Measurements from ENCODE around the gene TNFSF10. TPM values are rescaled to one million over a fixed set of nuclear protein-coding genes. Genes with fewer than 3 reads are reported as not detected.

Gene TNFSF10
- total and polyA plus RNA-seq, 2 donors = 29.4 to 74.0 TPM

GRCh38 chr3:172553526-172554252, 30.5 kb upstream of the TNFSF10 start:
- H3K27ac ChIP-seq (ENCODE audit: low read depth) = no peak overlapping the region
- 84% methylated on average over 6 of the region's 6 CpGs for WGBS
- H3K4me1 ChIP-seq (ENCODE audit: insufficient read depth) = no peaks in the 10 kb centered on the region
- DNase-seq (ENCODE audit: extremely low spot score) = no peak
- no peaks in the 10 kb centered on the region for H3K36me3 ChIP-seq (ENCODE audit: insufficient read depth)
- H3K4me3 ChIP-seq (ENCODE audit: low read depth, low read length) = no peak overlapping the region

- DNase-seq (ENCODE audit: extremely low spot score) = no peak
- Histone ChIP-seq H3K36me3 (ENCODE audit: insufficient read depth) (no peaks in the 10 kb centered on the region), H3K27ac (ENCODE audit: low read depth) (no peak overlapping the region), H3K4me1 (ENCODE audit: insufficient read depth) (no peaks in the 10 kb centered on the region), H3K4me3 (ENCODE audit: low read depth, low read length) (no peak overlapping the region)
Measured at GRCh38 chr3:172552607-172553006, 29.4 kb upstream of the TNFSF10 start.

- WGBS = 79% methylated on average over 1 of the region's 1 CpG
- DNase-seq (ENCODE audit: extremely low spot score) = no peak
- Histone ChIP-seq H3K4me1 (ENCODE audit: insufficient read depth) (no peaks in the 10 kb centered on the region), H3K27ac (ENCODE audit: low read depth) (no peak overlapping the region), H3K4me3 (ENCODE audit: low read depth, low read length) (no peak overlapping the region), H3K36me3 (ENCODE audit: insufficient read depth) (no peaks in the 10 kb centered on the region)
Measured at GRCh38 chr3:172551874-172552273, 28.6 kb upstream of the TNFSF10 start.

- no peak for DNase-seq (ENCODE audit: extremely low spot score)
- WGBS = 84% methylated on average over 6 of the region's 6 CpGs
- Histone ChIP-seq H3K4me3 (ENCODE audit: low read depth, low read length) (no peak overlapping the region), H3K4me1 (ENCODE audit: insufficient read depth) (no peaks in the 10 kb centered on the region), H3K36me3 (ENCODE audit: insufficient read depth) (no peaks in the 10 kb centered on the region), H3K27ac (ENCODE audit: low read depth) (no peak overlapping the region)
Measured at GRCh38 chr3:172550347-172550943, 27.2 kb upstream of the TNFSF10 start.

- WGBS = 42% methylated on average over 2 of the region's 2 CpGs
- Histone ChIP-seq H3K4me1 (ENCODE audit: insufficient read depth) (no peaks in the 10 kb centered on the region), H3K27ac (ENCODE audit: low read depth) (no peak overlapping the region), H3K36me3 (ENCODE audit: insufficient read depth) (no peaks in the 10 kb centered on the region), H3K4me3 (ENCODE audit: low read depth, low read length) (no peak overlapping the region)
- DNase-seq (ENCODE audit: extremely low spot score) = no peak
Measured at GRCh38 chr3:172549144-172549543, 25.9 kb upstream of the TNFSF10 start.

- DNase-seq (ENCODE audit: extremely low spot score) = no peak
- no peak overlapping the region for H3K27ac ChIP-seq (ENCODE audit: low read depth)
- no peaks in the 10 kb centered on the region for H3K36me3 ChIP-seq (ENCODE audit: insufficient read depth)
- no peak overlapping the region for H3K4me3 ChIP-seq (ENCODE audit: low read depth, low read length)
- no peaks in the 10 kb centered on the region for H3K4me1 ChIP-seq (ENCODE audit: insufficient read depth)
Measured at GRCh38 chr3:172546628-172547214, 23.5 kb upstream of the TNFSF10 start.

GRCh38 chr3:172546105-172546504, 22.9 kb upstream of the TNFSF10 start:
- WGBS = 59% methylated on average over 3 of the region's 3 CpGs
- Histone ChIP-seq H3K4me3 (ENCODE audit: low read depth, low read length) (no peak overlapping the region), H3K4me1 (ENCODE audit: insufficient read depth) (no peaks in the 10 kb centered on the region), H3K36me3 (ENCODE audit: insufficient read depth) (no peaks in the 10 kb centered on the region), H3K27ac (ENCODE audit: low read depth) (no peak overlapping the region)
- no peak for DNase-seq (ENCODE audit: extremely low spot score)

- no peaks in the 10 kb centered on the region for H3K36me3 ChIP-seq (ENCODE audit: insufficient read depth)
- no peak for DNase-seq (ENCODE audit: extremely low spot score)
- H3K4me3 ChIP-seq (ENCODE audit: low read depth, low read length) = no peak overlapping the region
- WGBS = 92% methylated on average over 2 of the region's 2 CpGs
- no peaks in the 10 kb centered on the region for H3K4me1 ChIP-seq (ENCODE audit: insufficient read depth)
- H3K27ac ChIP-seq (ENCODE audit: low read depth) = no peak overlapping the region
Measured at GRCh38 chr3:172544404-172544803, 21.2 kb upstream of the TNFSF10 start.

GRCh38 chr3:172543884-172544283, 20.7 kb upstream of the TNFSF10 start:
- Histone ChIP-seq H3K36me3 (ENCODE audit: insufficient read depth) (no peaks in the 10 kb centered on the region), H3K4me1 (ENCODE audit: insufficient read depth) (no peaks in the 10 kb centered on the region), H3K4me3 (ENCODE audit: low read depth, low read length) (no peak overlapping the region), H3K27ac (ENCODE audit: low read depth) (no peak overlapping the region)
- WGBS = 84% methylated on average over 2 of the region's 2 CpGs
- DNase-seq (ENCODE audit: extremely low spot score) = no peak

- no peaks in the 10 kb centered on the region for H3K4me1 ChIP-seq (ENCODE audit: insufficient read depth)
- no peaks in the 10 kb centered on the region for H3K36me3 ChIP-seq (ENCODE audit: insufficient read depth)
- H3K27ac ChIP-seq (ENCODE audit: low read depth) = no peak overlapping the region
- no peak for DNase-seq (ENCODE audit: extremely low spot score)
- 65% methylated on average over 1 of the region's 1 CpG for WGBS
- no peak overlapping the region for H3K4me3 ChIP-seq (ENCODE audit: low read depth, low read length)
Measured at GRCh38 chr3:172543419-172543818, 20.2 kb upstream of the TNFSF10 start.

GRCh38 chr3:172542999-172543398, 19.8 kb upstream of the TNFSF10 start:
- no peak for DNase-seq (ENCODE audit: extremely low spot score)
- Histone ChIP-seq H3K36me3 (ENCODE audit: insufficient read depth) (no peaks in the 10 kb centered on the region), H3K4me3 (ENCODE audit: low read depth, low read length) (no peak overlapping the region), H3K27ac (ENCODE audit: low read depth) (no peak overlapping the region), H3K4me1 (ENCODE audit: insufficient read depth) (no peaks in the 10 kb centered on the region)
- 53% methylated on average over 3 of the region's 3 CpGs for WGBS

GRCh38 chr3:172541945-172542488, 18.8 kb upstream of the TNFSF10 start:
- DNase-seq (ENCODE audit: extremely low spot score) = no peak
- Histone ChIP-seq H3K4me3 (ENCODE audit: low read depth, low read length) (no peak overlapping the region), H3K36me3 (ENCODE audit: insufficient read depth) (no peaks in the 10 kb centered on the region), H3K27ac (ENCODE audit: low read depth) (no peak overlapping the region), H3K4me1 (ENCODE audit: insufficient read depth) (no peaks in the 10 kb centered on the region)

- Histone ChIP-seq H3K4me1 (ENCODE audit: insufficient read depth) (no peaks in the 10 kb centered on the region), H3K36me3 (ENCODE audit: insufficient read depth) (no peaks in the 10 kb centered on the region), H3K4me3 (ENCODE audit: low read depth, low read length) (no peak overlapping the region), H3K27ac (ENCODE audit: low read depth) (no peak overlapping the region)
- 93% methylated on average over 1 of the region's 1 CpG for WGBS
- DNase-seq (ENCODE audit: extremely low spot score) = no peak
Measured at GRCh38 chr3:172540049-172540448, 16.8 kb upstream of the TNFSF10 start.

GRCh38 chr3:172539273-172539672, 16.0 kb upstream of the TNFSF10 start:
- no peak for DNase-seq (ENCODE audit: extremely low spot score)
- Histone ChIP-seq H3K36me3 (ENCODE audit: insufficient read depth) (no peaks in the 10 kb centered on the region), H3K4me3 (ENCODE audit: low read depth, low read length) (no peak overlapping the region), H3K27ac (ENCODE audit: low read depth) (no peak overlapping the region), H3K4me1 (ENCODE audit: insufficient read depth) (no peaks in the 10 kb centered on the region)
- WGBS = 72% methylated on average over 4 of the region's 4 CpGs

Measured in urinary bladder (tissue), 4 donors.